Amniotic stem cell (primary cell): ENCODE measurements around the gene EEF1AKMT3.

Experiments
- DNase-seq: peaks from one replicate; lab custom pipeline; 2025; lab: John Stamatoyannopoulos, UW

The EEF1AKMT3 gene

DNA sequence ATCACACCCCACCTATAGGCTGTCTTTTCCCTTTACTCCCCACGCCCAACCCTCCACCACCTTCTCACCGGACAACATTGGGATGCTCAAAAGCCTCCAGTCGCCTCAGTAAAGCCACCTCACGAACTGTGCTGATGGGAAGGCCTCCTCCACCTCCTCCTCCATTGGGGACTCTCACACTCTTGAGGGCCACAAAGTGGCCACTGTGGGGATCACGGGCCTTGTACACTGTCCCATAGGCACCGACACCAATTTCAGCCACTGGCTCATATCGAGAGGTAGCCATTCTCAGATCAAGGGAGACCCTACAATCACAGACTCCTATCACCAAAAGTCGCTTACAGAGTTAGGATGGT is 21.0 kb upstream of the EEF1AKMT3 start:
- no peak for DNase-seq

DNA sequence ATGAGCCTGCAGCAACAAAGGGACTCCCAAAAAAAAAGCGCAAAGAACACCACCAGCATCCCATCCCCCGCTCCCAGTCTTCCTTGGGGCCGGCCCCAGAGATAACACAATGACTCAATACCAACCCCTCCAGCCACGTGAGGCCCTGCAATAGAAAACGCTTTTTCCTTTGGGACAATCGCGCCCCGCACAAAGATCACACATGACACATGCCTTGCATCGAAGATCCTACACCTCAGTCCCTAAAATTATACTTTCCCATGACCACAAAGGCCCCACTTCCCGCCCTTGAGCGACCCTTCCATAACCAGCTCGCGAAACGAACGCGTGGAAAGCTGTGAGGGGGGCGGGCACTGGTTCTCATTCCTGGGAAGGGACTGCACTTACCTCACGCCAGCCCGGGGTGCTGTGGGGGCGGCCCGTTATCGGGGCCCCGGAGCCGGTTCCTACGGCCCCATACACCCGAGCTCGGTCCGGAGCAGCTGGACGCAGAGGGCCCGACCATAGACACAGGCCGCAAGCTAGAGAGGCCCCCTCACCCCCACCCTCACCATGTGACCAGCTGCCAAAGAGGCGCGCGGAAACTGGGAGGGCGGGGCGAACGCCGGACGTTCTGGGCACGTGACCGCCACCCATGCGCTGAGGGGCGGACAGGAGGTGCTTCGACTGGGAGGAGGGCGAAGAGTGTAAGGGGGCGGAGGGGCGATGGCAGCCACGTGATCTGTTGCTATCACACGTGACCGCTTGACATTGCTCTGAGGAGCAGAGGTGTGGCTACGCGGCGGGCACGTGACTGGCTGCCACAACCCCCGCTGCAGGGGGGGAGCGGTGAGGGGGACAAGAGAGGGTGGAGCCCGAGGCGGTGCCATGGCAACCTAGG is 20.4 kb upstream of the EEF1AKMT3 start, which contains the start of gene CDK4:
TSS of gene CDK4 (minus strand) at position 523 of the 880 bp plus-strand sequence. CDS start 593 bp downstream, outside the sequence.
- DNase-seq = peak; percentile 98

DNA sequence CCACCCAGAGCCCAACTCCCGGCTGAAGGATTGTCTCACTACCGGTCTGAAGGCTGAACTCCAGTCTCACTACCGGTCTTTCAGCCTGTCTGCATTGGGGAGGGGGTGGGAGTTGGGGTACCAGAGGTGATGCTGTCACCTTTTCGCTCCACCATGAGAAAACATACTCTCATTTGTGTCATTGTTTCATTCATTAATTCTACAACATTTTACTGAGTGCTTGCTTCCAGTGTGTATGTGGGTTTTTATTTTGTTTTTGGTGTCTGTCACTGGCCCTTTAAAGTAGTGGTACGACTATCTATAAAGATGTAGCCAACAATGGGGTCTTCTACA is 19.8 kb upstream of the EEF1AKMT3 start:
- no peak for DNase-seq

DNA sequence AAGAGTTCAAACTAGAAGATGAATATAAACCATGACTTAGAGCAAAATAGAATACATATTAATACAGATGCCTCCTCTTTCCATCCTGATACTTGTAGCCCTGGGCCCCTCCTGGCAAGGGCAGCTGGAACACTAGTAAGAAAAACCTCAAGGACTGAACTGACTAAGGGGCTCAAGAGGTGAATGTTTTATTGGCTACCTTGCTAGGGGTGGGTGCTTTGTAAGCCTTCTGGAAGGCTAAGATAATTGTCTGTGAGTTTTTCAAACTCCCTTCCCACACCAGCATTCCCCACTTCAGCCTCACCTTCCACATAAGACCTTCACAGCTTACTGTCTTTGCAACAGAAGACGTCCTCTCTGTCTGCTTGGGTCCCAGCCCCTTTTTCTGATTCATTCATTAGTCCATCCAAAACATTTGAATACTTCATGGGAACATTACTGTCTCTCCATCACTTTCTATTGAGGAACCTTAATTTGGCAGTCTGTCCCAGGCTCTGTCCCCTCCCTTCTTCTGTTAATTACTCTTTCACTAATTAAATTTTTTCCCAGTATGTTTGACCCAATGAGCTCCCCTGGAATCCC is 18.6 kb upstream of the EEF1AKMT3 start:
- DNase-seq = no peak

DNA sequence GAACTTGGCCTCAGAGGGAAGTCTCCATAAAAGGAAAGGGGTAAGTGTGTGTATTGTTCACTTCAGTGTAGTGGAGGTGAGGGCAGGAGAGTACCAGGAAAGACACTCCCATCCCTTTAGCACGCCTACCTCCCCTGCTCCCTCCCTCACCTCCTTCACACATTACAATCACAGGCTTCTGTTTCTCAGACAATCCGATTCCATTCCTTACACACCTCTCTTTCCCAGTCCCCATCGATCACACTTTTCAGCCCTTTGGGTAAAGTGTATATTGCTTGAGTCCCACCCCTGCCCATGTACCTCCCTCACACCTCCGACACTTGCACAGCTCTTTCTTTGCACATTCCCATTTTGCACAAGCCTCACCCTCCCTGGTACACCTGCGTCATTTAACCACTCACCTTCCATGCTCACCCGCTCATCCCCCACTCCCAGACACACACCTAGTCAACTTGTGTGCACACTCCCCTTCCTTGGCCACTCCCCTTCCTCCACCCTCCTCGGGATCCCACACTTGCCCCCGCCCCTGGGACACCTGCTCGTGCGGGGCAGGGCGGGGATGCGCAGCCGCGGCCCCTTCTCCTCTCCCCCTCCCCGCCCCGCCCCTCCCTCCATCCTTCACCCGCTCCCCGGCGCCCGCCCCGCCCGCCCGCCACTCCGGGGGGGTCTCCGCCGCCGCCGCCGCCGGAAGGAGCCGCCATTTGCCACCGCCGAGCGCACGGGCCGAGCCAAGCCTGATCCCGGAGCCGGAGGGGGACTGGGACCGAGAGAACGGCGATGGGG is 17.8 kb upstream of the EEF1AKMT3 start, which contains the start of gene MARCHF9:
TSS of gene MARCHF9 (plus strand) at position 693 of the 783 bp plus-strand sequence. CDS start 426 bp downstream, outside the sequence.
- DNase-seq = no peak

DNA sequence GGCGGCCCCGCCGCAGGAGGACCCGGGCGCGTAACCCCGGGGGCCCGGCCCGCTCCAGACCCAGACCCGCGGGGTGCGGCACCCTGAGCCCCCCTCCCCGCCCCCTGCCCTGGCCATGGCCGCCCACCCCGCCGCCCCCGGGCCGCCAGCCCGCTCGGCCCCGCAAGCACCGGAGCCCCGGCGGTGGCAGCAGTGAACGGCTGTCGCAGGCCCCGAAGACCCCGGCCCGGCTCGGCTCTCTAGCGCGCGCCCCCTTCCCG is 17.3 kb upstream of the EEF1AKMT3 start:
- no peak for DNase-seq

DNA sequence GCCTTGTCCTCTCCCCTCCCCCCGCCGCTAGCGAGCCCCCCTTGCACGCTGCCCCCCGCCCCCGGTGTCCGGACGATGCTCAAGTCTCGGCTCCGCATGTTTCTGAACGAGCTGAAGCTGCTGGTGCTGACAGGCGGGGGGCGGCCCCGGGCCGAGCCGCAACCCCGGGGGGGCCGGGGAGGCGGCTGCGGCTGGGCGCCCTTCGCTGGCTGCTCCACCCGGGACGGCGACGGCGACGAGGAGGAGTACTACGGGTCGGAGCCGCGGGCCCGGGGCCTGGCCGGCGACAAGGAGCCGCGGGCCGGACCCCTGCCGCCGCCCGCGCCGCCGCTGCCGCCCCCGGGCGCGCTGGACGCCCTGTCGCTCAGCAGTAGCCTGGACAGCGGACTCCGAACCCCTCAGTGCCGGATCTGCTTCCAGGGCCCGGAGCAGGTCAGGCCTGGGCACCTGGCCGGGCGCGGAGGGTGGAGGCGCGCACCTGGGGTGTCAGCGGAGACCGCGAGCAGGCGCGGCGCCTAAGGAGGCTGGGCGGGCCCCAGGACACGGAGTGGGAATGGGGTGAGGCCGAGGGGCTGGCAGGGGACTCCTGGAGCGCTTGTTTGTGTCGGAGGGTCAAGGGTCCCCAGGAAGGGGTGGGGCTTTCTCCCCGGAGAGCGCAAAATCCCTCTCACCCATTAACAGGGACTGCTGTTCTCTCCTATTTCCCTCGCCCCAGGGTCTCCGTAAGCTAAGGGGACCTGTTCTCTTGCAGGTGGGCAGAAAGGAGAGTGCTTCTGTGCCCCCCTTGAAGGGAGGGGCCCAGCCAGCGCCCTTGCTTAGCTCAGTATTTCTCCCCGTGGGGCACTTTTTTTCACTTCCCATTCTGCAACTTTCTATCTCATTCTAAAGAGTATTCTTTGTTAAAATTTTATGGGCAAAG is 16.7 kb upstream of the EEF1AKMT3 start:
- DNase-seq = no peak

DNA sequence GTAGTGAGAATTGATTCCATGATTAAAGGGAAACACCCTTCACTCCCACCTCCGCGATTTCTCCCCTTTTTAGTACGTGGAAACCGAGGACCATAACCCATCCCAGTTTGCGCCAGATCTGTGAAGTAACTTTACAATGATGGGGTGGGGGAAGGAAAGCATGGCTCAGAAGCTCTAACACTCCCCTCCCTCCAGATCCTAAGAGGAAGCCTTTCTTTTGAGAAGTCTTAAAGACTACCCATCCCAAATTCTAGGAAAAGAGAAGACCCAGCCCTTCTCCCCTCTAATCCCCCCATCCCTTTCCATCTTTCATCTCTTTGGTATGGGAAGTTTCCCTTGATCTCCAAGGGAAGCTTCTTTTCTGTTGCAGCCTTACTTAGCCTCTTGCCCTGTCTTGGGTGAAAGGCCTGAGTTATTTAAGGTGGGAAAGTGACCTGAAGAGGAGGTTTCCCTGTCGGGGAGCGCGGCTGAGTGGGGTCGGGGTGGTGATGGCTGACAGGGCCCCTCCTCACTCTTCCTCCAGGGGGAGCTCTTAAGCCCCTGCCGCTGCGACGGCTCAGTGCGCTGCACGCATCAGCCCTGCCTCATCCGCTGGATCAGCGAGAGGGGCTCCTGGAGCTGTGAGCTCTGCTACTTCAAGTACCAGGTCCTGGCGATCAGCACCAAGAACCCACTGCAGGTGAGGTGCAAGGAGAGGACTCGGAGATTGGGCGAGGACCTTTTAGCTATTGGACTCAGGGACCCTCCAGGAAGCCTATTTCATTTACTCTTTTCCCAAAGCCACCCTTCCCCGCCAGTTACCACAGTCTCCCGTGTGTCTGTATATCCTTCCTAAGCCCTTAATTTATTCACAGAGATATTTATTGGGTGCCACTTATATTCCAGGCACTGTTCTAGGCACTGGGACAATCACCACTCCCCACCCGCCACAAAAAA is 15.7 kb upstream of the EEF1AKMT3 start:
- DNase-seq = no peak

DNA sequence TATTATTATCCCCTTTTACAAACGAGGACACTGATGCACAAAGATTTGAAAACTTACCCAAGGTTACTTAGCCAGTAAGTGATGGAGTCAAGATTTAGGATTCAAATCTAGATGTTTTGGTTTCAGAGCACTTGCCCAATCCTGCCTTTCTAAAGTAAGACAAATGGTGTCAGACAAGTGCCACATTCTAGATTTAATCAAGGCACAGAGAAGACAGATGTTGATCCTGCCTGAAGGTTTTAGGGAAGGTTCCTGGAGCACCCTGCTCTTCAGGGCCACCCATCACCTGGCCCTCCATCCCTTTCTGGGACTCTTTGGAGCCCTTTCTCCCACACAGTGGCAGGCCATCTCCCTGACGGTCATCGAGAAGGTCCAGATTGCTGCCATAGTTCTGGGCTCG is 14.6 kb upstream of the EEF1AKMT3 start:
- no peak for DNase-seq

DNA sequence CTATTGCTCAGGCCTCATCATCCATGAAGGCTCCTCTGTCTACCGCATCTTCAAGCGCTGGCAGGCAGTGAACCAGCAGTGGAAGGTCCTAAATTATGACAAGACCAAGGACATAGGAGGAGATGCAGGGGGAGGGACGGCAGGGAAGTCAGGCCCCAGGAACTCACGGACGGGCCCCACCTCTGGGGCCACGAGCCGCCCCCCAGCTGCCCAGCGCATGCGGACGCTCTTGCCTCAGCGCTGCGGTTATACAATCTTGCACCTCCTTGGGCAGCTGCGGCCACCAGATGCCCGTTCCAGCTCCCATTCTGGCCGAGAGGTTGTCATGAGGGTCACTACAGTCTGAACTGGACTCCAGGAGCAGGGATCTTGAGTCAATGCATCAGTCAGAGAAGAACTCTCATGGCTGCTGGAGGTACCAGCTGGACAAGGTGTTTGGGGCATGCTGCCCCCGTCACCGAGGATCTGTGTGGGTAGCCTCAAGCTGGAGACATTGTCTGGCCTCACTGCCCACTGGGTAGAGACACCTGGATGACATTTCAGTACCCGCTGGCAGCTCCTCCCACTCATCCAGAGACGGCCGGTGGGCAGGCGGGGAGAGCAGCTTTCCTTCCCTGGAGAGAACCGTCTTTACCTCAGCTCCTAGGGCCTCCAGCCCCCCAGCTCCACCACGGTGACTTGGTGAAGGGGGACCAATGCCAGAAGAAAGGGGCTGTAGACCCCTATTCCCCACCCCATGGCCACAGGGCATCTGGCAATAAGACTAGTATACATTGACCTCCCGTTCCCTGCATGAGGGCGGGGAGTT is 13.7 kb upstream of the EEF1AKMT3 start:
- DNase-seq = no peak

DNA sequence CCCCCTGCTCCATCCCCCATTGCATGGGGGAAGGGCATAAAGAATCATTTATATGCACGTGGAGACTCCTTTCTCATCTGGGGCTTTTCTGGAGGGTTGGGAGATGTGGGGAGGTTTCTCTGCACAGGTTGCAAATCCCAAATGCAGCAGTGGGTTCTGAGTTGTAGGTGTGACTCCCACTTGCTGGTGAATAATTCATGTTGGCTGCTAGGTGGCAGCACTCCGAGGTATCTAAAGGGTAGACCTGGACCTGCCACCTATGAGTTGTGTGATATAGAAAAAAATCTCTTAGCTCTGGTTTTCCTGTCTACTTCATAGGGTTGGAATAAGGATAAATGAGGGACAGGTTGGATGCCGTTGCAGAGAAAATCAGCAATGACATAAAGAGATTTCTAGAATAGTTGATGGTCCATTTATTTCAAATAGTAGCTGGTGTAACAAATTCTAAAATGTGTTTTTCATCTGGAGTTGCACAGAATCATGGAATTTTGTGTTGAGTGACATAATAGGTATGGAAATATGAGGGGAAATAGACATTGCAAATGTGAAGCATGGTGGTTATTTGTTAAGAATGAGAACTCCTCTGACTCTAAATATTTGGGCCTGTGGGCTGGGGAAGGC is 12.9 kb upstream of the EEF1AKMT3 start:
- no peak for DNase-seq

DNA sequence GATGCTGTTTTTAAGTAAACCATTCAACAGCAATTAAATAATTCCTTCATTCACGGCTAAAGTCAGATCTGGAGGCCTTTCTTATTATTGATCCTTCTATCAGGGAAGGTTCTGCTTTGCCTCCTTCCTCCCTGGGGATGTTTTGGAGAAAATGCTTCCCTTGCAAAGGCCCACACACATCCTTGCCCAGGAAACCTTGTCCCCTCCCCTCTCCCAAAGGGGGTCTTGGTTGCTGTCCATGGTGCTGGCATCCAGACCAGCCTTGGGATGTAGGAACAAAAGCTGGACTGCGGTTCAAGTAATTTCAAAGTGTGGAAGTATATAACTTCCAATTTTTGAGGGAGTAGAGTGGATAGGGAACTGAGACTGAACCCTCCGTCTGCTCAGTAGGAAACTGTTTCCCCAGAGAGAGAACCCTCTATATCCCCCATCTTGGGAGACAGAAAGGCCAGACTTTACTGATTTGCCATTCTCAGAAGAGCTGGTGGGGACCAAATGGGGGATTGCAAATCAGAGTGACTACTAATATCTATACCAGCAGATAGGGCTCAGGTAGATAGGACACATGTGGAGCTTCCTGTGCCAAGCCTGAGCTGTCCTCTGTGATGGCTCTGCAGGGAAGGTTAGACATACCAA is 11.9 kb upstream of the EEF1AKMT3 start:
- DNase-seq = no peak

DNA sequence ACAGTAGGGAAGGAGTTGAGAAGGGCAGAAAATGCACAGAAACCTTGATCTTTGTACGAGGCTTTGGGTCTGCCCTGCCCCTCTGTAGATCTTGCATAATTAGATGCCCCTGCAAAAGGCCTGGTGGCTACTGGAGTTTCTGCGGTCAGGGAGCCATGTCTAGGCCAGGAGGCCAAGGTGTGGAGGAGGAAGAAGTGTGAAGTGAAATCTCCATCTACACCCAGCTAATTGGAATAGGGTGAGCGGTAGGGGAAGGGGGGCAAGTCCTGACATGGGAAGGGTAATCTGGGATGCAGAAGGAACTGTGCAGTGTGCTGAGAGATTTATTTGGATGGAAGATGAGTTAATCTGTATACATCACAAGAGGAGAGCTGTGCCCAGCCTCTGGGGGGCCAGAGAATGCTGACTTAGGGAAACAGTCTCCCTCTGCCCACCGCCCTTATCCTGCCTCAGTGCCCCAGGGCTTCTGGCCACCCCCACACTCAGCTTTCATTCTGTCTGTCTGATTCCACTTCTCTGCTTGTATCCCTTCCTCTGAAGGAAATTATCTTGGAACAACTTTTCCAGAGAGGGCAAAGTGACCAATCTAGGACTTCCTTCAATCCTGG is 10.9 kb upstream of the EEF1AKMT3 start:
- no peak for DNase-seq

DNA sequence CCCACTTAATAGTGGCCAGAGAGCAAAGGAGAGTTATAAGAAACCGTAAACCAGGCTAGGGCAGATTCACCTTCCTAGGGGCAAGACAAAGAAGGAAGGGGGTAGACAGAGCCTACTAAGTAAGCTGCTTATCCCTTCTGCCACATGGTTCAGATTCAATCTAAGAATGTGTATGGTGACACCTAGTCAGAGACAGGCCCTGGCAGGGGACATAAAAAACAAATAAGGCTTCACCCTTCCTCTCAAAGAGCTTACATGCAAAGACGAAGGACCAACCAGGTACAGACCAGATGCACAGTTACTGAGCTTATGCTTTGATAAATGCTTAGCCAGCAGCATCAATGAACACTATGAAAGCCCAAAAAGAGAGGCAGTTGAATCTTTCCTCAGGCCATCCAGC is 10.0 kb upstream of the EEF1AKMT3 start:
- DNase-seq = no peak

DNA sequence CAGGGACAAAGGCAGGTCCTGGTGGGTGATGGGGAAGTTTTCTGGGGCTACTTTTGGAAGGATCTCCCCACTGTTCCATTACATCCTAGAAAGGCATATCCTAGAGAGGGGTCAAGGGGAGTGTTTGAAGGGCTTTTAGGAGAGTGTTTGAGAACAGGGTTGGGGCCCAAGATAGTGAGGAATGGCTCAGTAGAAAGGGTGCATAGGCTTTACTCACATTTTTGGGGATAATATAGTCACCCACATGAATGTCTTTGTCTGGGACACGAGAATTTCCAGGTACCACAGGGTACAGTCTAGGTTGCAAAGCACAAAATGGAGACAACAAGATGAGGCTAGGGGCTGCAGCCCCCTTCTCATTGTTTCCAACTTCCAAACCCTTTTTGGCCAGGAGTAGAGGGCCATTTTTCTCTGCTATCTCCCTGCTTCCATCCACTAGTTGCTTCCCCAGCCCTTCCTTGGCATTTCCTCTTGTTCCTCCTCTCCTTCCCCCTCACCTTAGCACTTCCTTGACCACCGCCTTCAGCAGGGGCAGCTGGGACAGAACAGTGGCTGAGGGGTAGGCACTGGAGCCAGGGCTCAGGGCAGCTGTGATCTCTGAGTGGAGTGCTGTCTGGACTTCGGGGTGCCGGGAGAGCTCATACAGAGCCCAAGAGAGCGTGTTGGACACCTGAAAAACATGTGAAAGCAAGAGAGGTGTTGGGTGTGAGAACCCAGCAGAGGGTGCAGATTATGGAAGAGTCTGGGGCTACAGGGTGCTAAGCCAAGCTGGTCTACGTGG is 8.3 kb upstream of the EEF1AKMT3 start:
- no peak for DNase-seq

DNA sequence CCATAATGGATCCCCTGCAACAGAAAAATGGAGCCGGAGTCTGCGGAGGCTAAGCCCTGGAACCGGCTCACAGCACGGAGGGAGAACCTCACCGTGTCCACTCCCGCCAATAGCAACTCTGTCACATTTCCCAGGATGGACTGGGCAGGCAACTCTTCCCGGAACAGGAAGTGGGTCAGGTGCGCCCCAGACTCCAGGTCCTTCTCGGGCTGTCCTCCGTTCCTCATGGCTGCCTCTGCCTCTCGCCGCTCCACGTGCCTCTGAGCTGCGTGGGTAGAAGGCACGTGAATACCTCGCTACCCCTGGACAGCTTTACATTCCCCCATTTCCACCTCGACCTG is 7.8 kb upstream of the EEF1AKMT3 start:
- no peak for DNase-seq

DNA sequence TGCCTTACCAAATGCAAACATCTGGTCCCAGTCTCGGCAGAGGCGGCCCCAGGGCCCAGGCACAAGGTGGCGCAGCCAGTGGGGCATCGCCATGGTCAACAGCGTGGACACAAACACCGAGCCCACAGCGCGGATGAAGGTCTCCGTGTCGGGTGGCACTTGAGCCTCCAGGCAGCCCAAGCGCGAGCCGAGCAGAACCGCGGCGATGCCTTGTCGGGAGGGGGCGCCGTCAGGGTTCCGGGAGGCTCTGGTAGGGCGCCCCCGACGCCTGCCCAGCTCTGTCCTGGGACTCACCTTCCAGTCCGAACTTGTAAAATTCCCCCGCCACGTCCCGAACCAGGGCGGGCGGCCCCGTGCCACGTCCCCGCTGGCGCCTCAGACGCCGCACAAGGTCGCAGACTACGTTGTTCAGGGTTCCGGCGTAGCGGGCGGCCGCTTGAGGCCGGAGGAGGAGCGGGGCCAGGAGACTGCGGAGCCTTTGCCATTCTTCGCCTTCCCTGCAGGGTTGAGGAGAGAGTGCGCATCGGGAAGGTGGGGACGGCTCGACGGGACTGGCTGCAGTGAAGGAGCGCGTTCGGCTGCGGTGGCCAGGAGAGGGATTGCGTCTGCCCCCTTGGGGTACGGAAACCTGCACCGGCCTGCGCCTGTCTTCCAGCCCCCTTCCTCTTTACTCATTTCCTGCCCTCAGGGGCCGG is 7.3 kb upstream of the EEF1AKMT3 start:
- no peak for DNase-seq
